GM18520 (cell line): ENCODE measurements around the gene HOXD10.

Source experiments
- ATAC-seq: cut with Tn5 transposase; IDR thresholded peaks from one replicate; pipeline ENCODE4 v1.9.1; 2021; ENCODE audit not compliant: unreplicated experiment

The HOXD10 gene

DNA sequence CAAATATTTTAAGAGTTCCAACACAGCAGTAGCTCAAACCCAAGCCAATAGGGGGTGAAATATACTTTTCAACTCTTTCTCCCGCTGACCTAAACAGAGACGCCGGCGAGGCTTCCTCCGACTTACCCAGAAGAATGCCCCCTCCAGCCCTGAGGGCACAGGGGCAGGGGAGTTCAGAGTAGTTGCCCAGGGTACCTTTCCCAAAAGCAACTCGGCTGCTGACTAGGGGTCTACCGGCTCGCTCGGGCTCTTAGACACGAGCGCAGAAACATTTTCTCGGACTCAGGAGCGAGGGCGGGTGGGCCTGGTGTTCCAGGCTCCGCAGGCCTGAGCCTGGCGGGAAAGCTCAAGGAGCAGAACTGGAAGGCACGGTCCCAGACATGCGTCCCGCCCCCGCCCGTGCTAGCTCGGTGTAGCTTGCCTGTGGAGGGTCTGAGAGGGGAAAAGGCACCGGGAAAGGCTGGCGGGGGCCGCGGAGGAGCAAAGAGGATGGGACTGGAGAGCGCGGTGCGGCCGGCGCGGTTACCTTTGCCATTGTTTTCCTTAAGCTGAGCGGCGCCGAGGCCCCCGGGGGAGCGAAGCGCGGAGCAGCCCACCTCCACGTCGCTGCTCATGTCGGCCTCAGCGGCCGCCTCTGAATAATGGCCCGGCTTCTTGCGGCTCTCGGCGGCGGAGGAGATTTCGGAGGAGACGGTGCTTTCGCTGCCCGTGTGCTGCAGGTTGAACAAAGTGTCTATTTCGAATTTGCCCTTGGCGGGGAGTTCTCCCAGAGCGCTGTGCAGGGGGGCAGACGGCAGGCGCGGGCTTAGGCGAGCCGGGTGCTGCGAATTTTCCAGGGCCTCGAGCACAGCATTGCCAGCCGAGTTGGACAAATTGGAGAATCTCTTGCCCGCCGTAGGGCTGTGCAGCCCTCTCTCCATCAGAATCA lies 33.5 kb upstream of the HOXD10 start:
- no peak for ATAC-seq

DNA sequence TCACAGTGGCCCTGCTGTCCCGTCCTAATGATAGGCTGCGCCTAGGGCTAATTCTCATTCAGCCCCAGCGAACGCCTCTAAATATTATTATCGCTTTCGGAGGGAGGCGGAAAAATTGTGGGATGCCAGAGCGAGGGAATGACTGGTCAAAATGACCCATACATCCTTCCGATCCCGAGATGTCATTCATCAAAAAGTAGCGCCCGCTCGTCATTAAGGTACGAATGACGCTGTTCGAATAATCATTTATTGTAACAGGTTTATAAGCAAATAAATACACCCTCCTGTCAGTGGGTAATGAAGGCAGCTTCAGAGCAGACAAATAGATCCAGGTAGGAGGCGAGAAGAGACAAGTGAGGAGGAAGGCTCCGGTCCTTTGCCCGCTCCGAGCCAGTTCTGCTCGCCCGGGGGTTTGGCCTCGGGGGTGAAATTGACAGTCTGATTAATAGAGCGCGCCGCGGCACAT lies 32.7 kb upstream of the HOXD10 start, which contains the start of gene EVX2:
Gene EVX2 (minus strand): TSS at position 167 of the 466 bp plus-strand sequence. CDS start 186 bp downstream, outside the sequence.
- ATAC-seq = no peak

DNA sequence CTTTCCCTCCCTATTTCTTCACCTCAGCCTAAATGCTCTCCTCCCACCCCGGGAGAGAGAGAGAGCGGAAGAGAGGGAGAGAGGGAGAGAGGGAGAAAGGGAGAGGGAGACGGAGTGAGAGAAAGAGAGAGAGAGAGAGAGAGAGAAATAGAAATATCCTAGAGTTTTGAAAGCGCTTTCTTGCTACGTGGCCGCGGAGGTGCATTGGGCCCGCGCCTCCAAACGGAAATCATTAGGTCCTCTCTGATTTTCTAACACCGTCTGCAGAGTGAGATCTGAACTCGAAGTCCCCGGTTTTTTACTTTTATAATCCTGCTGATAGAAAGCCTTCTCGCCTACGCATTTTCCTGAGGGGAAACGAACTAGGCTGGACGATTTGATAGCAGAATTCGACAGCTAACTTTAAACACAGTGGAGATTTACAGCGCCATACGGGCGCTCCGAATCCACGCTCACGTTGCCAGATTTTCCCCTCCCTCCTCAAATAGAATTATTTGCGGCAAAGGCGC lies 31.9 kb upstream of the HOXD10 start:
- no peak for ATAC-seq

DNA sequence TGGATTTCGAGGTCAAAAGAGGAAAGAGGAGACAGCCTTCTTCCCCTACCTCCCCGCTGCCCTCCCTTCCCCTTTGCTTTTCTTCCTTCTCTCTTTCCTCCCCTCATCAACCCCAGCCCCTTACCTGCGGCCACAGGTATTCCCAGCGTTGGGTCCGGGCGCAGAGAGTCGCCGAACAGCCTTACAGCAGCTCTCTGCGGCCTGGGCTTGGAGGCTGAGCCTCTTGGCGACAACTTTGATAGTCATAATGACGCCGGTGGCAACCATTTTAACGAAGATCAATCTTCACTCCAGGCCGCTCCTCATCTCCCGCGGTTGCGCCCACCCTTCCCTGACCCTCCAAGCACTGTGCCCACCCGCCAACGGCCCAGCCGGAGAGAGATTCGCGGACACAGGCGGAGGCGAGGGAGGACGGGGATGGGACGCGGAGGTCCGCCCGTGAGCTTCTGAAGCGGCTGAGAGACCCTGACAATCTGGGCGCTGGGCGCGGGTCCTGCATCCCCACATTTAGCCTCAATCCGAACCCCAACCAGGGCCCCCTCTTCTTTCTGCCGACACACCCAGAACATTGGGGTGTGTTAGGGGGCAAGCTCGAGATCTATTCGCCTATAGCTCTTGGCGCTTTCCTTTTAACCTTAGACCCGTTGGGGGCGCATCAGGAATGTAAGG lies 31.3 kb upstream of the HOXD10 start:
- ATAC-seq = no peak

DNA sequence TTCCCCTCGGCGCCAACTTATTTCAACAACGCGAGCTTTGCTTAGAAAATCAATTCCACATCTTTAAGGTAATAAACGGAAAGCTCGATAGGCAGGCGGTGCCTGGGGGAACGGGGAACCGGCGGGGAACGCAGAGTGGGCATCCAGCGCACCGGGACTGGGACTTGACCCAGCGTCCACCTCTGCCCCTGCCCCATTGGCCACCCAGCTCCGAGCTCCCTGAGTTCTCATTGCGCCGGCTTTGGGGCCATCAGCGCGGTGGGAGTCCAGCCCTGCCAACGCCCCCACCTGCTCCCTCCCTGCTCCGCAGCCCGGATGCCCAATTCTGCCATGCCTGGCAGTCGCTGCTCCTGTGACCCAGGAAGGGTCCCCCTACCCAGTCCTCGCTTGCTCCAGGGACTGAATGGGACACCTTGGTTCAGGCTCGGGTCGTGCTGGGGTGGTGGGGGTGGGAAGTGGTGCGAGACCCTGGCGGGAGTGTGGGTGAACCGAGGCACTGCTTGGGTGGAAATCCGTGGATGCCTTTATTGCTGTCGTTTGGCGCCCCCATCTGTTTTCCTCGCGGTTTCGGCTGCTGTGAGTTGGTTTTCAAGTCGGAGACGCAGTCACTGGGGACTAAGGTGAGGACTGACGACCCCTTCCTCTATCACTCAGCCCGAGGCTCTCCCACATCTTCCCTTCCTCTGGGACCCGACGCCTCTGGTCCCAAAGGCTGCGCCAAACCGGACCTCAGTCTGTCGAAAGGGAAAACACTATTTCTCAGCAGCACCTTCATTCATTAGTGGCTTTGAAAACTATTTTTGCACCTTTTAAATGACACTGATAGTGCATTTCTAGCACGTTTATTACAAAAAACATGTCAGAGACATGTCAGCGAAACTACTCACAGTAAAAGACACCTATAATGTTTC lies 30.5 kb upstream of the HOXD10 start:
- ATAC-seq = no peak

DNA sequence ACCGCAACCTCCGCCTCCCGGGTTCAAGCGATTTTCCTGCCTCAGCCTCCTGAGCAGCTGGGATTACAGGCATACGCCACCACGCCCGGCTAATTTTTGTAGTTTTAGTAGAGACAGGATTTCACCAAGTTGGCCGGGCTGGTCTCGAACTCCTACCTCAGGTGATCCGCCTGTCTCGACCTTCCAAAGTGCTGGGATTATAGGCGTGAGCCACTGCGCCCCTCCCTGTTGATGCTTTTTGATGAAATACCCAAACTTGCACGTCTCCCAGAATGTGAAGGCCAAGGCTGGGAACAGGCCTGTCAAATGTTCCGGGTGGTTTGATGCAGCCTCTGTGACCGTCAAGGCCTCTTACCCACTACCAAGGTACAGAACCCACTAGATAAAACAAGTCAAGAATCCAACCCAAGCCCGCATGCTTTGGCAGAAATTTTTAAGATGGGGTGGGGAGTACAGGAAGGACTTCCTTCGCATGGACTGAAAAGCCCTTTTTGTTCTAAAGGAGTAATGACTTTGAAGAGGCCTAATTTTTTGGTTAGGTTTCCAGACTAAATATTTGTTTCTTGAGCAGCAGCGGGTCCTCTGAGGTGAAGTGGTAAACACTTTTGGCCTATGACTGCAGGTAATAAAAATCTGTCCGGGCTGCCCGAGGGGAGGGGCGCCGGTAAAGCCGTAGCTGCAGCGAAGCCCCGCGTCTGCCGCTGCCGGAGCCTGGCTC lies 29.1 kb upstream of the HOXD10 start:
- no peak for ATAC-seq

DNA sequence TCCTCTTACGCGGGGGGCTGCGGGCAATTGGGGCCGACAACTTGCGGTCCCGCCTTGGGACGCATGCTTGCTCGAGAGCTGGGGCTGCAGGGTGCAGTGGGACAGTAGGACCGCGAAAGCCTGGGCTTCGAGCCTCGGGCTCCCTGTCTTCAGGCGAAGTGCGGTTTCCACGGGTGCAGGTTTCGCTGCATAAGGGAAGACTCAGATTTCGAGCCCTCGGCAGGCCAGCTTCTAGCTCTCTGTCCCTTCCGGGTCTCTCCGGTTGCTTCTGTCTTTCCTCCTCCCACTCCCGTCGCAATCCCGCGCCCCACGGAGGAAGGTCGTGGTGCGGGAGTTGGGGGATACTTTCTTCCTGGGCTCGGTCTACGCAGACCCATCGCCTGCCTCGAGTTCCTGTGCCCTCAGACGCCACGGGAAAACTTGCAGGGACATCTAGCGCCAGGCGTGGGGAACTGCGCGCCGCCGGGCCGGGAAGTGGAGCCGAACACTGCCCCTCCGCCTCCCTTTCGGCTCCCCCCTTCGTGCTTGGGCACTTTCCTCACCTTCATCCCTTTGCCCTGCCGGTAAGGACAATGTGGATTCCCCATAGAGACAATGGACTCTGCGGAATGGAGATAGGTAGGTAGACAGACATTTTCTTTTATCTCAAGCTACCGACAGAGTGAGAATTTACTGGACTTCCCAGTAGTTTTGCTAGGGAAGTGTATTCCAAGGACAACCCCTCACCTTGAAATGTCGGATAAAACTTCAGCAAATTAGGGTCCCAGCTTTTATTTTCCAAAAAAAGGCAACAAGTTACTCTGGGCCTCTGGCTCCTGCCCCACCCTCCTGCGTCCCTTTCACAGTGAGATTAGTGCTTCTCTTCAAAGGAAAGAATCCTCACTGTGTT lies 28.3 kb upstream of the HOXD10 start:
- no peak for ATAC-seq

DNA sequence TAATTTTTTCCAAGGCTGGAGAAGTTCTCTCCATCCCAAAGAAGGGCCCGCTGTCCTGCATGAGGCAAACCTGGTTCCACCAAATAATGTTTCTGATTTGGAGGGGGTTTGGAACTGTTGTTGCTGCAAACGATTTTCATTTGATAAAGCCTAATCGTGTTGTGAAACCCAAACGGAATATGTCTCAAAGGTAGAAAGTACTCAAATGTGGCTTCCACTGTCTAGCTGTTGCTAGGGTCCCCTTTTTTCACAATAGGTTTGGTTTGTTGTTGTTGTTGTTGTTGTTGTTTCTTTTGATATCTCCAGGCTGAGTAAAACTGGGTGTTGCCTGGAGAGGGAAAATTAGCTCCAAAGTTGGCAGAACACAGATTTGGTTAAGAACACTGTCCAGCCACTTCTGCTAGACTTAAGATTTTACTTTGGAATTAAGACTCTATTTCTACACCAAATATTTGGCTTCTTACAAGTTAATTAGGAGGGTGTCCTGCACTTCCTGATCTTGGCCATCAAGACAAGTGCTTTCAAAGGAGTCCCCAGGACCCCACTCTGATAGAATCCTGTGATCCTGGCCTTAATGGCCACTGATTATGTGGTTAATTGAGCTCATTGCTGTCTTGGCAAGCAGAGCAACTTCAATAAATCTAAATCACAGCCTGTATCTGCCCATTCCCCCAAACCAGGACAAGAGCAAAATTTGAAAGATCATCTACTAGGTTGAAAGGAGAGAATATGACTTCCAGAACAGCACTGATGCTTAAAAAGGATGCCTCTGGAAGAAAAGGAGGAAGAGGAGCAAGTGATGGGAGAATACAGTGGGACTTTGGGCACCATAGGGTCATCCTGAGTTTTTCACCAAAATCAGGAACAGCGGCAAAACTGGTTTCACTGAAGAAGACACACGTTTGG lies 27.4 kb upstream of the HOXD10 start:
- no peak for ATAC-seq

DNA sequence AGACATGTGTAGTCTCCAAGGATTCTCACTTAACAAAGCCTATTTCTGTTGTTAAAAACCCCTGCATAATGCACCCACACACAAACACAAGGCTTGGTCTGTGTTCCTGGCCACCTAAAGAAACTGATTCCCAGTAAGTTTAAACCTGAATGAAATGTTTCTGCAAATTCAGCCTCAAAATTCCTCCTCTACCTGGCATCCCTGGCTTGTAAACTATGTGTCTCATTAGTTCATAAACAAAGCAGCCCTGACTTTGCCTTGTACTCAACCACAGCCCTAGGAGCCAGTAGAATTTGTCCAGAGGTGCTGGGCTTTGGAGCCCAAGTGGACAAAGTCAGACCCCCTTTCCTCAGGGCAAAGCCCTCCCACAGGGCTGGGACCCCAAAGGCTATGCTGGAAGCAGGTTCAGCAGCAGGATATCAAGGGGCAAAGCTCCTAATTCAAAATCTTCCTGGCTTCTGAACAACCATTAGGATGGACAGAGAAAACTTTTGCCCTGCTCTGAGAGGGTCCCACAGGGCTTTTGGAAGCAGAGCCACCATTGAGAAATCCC lies 26.7 kb upstream of the HOXD10 start:
- no peak for ATAC-seq

- ATAC-seq = no peak
Measured at GRCh38 chr2:176090862-176091261, 25.7 kb upstream of the HOXD10 start.

DNA sequence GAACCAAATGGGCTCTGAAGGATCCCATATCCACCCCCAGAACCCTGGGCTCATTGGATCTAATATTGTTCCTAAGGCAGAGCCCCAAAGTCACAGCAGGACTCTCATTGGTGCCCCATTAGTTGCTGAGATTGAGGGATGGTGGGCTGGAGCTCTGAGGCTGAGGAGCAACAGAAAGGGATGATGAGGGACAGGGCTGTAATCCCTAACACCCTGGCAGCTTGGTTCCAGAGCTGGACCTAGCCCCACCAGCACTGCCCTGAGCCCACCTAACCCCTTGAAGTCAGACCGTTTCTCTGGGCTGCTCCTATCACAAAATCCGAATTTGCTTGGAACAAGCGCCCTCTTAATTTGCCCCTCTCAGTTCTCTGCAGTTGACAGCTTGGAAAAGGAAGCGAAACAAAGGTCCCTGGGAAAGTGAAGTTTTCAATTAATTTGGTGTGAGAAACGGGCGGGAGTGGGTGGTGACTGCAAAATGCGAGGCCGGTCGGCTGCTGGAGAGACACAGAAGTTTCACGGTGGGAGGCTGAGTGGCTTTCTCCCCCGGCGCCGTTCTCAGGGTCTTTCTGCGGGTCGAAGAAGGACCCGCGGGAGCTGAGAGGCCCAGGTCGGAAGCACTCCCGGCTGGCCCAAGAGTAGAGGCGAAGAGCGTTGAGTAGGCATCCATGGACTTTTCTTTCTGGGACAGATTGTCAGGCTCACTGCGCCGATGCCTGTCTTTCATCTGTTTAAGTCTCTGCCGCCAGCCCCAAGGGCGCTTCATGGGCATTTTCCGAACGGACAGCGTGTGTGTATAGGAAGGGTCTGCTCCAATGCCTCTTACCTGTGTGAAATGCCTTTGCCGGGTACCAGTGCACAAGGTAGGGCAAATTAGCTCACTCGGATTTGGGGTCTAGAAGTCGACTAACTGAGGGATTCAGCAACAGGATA lies 25.0 kb upstream of the HOXD10 start:
- ATAC-seq = no peak

DNA sequence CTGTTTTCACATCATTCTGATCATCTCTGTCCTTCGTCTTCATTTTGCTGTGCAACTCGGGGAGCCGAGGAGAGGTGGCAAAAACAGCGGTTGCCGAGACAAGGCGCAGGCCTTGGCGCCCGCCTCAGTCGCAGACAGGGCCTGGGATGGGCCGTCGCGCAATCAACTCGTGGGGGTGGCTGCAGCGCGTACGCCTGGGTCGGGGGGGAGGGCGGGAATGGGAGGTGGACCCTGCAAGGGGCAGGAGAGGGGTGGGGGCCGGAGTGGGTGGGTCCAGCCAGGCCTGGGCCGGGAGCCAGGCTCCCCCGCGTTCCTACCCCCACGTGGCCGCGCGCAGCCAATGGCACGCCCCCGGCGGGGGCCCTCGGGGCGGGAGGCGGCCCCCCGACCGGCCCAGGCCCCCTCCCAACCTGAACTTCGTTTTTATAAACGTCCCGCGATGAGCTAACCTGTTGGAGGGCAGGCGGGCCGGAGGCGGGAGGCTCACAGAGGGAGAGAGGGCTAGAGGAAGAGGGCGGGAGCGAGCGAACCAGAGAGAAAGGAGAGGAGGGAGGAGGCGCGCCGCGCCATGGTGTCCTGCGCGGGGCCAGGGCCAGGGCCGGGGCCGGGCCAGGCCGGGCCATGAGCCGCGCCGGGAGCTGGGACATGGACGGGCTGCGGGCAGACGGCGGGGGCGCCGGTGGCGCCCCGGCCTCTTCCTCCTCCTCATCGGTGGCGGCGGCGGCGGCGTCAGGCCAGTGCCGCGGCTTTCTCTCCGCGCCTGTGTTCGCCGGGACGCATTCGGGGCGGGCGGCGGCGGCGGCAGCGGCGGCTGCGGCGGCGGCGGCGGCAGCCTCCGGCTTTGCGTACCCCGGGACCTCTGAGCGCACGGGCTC lies 24.1 kb upstream of the HOXD10 start, which contains the start of gene HOXD13:
Gene HOXD13 (plus strand): TSS at position 452 of the 875 bp plus-strand sequence. CDS start 170 bp downstream, at position 622.
- no peak for ATAC-seq

GRCh38 chr2:176093145-176093897 lies 23.3 kb upstream of the HOXD10 start:
- ATAC-seq = no peak

- no peak for ATAC-seq
Measured at GRCh38 chr2:176093898-176094249, 22.7 kb upstream of the HOXD10 start.

DNA sequence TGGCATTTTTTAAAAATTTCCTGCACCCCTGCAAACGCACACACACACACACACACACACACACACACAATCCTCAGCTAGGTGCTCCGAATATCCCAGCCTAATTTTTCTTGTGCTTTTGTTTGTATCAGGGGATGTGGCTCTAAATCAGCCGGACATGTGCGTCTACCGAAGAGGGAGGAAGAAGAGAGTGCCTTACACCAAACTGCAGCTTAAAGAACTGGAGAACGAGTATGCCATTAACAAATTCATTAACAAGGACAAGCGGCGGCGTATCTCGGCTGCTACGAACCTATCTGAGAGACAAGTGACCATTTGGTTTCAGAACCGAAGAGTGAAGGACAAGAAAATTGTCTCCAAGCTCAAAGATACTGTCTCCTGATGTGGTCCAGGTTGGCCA lies 22.2 kb upstream of the HOXD10 start:
- ATAC-seq = no peak
